ENCODE measurements around the gene ZSCAN20.

The ZSCAN20 gene

DNA sequence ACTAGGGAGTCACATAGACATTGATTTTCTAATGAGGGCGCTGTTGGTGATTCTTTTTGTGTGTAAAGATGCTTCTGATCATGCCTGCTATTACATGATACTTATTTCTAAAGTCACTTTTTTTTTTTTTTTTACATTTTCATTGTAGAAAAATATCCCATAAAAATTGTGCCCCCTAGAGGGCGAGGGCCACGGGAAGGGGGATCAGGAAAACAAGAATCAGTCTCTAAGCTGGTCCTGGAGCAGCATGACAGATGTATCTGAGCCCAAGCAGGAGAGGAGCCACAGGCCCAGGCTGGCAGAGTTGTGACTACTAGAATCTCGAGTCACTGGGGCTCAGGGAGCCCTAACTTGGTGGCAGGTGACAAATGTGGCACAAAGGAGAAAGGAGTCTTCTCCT is 28.1 kb downstream of the ZSCAN20 start:
- no peak overlapping the region for H3K27ac ChIP-seq (ENCODE audit: low read depth, low read length)
- TF ChIP-seq, protein P1, sequence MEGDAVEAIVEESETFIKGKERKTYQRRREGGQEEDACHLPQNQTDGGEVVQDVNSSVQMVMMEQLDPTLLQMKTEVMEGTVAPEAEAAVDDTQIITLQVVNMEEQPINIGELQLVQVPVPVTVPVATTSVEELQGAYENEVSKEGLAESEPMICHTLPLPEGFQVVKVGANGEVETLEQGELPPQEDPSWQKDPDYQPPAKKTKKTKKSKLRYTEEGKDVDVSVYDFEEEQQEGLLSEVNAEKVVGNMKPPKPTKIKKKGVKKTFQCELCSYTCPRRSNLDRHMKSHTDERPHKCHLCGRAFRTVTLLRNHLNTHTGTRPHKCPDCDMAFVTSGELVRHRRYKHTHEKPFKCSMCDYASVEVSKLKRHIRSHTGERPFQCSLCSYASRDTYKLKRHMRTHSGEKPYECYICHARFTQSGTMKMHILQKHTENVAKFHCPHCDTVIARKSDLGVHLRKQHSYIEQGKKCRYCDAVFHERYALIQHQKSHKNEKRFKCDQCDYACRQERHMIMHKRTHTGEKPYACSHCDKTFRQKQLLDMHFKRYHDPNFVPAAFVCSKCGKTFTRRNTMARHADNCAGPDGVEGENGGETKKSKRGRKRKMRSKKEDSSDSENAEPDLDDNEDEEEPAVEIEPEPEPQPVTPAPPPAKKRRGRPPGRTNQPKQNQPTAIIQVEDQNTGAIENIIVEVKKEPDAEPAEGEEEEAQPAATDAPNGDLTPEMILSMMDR (IDR thresholded peaks at IDR 0.05; ENCODE audit: low read depth, low read length, poor library complexity, severe bottlenecking), result peak; percentile 54
- no peak for TF ChIP-seq EZH2phosphoT487 (IDR thresholded peaks at IDR 0.05; ENCODE audit: borderline replicate concordance, low read length)
- H3K9me2 ChIP-seq (replicated peaks; ENCODE audit: control insufficient read depth, low read length), result no peaks in the 10 kb centered on the region
- H3K79me2 ChIP-seq (ENCODE audit: control insufficient read depth, low read length), result no peaks in the 10 kb centered on the region
- H3K4me3 ChIP-seq (ENCODE audit: low read length), result no peak overlapping the region
- H3K27me3 ChIP-seq (ENCODE audit: control insufficient read depth, low read length), result no peaks in the 10 kb centered on the region
- peak overlapping the region; percentile 14; the same call in 1 of the 2 replicates for H3K4me2 ChIP-seq (ENCODE audit: low read length)
- H3K36me3 ChIP-seq (ENCODE audit: control insufficient read depth, low read length), result peaks cover 3% of the 10 kb centered on the region; the same call in 1 of the 2 replicates
- H4K20me1 ChIP-seq (ENCODE audit: control insufficient read depth, insufficient read depth, low read depth, low read length), result no peaks in the 10 kb centered on the region
- no peaks in the 10 kb centered on the region for H3F3A ChIP-seq (ENCODE audit: control insufficient read depth, insufficient read depth)
- peaks cover 14% of the 10 kb centered on the region for H3K4me1 ChIP-seq (ENCODE audit: control insufficient read depth, low read length)
- H3K9me3 ChIP-seq (ENCODE audit: control insufficient read depth, insufficient read depth, low read length), result peaks cover 5% of the 10 kb centered on the region; the same call in 1 of the 2 replicates

DNA sequence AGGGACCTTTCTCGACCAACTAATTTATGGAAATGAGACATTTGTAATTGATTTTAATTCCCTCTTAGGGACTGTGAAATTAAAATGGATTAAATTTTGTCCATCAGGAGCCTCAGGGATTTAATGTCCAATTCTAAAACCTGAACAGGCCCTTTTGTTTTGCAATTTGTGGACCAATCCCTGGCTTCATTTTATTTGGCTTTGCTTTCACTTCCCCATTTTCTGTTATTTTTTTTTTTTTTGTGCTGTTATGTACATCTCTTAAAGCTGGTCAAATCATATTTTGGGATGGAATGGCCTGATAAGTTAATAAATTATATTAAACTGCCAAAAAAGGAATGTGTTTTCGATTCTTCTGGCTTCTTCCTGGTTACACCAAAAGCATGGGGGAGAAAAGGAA is 28.9 kb downstream of the ZSCAN20 start:
- TF ChIP-seq EZH2phosphoT487 (IDR thresholded peaks at IDR 0.05; ENCODE audit: borderline replicate concordance, low read length), result no peak
- TF ChIP-seq, protein P1 (IDR thresholded peaks at IDR 0.05; ENCODE audit: low read depth, low read length, poor library complexity, severe bottlenecking), result no peak
- Histone ChIP-seq H4K20me1 (ENCODE audit: control insufficient read depth, insufficient read depth, low read depth, low read length) (no peaks in the 10 kb centered on the region), H3K79me2 (ENCODE audit: control insufficient read depth, low read length) (no peaks in the 10 kb centered on the region), H3K27me3 (ENCODE audit: control insufficient read depth, low read length) (no peaks in the 10 kb centered on the region), H3K4me1 (ENCODE audit: control insufficient read depth, low read length) (peaks cover 14% of the 10 kb centered on the region), H3K27ac (ENCODE audit: low read depth, low read length) (no peak overlapping the region), H3F3A (ENCODE audit: control insufficient read depth, insufficient read depth) (no peaks in the 10 kb centered on the region), H3K4me2 (ENCODE audit: low read length) (peak overlapping the region; percentile 14; the same call in 1 of the 2 replicates), H3K9me2 (replicated peaks; ENCODE audit: control insufficient read depth, low read length) (no peaks in the 10 kb centered on the region), H3K36me3 (ENCODE audit: control insufficient read depth, low read length) (no peaks in the 10 kb centered on the region), H3K4me3 (ENCODE audit: low read length) (no peak overlapping the region), H3K9me3 (ENCODE audit: control insufficient read depth, insufficient read depth, low read length) (no peaks in the 10 kb centered on the region)

DNA sequence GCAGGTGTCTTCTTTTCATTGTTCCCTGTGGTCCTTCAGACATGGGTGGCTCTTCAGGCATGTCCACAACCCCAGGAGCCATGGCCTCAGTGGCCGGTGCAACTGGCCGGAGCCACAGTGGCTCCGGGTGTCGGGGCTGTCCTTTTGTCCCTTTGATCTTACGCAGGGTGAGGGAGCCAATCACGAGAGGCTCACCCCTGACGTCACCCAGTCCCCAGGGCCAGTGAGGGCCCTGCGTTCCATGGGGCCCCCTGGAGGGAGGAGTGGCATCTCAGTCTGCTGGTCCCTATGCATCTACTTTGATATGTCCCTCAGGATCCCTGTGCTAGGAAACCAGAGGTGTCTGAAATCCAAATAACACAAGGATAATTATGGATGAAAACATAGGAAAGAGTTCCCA is 29.3 kb downstream of the ZSCAN20 start:
- Histone ChIP-seq H3K27me3 (ENCODE audit: control insufficient read depth, low read length) (no peaks in the 10 kb centered on the region), H3K4me2 (ENCODE audit: low read length) (no peak overlapping the region), H4K20me1 (ENCODE audit: control insufficient read depth, insufficient read depth, low read depth, low read length) (no peaks in the 10 kb centered on the region), H3K9me2 (replicated peaks; ENCODE audit: control insufficient read depth, low read length) (no peaks in the 10 kb centered on the region), H3K79me2 (ENCODE audit: control insufficient read depth, low read length) (no peaks in the 10 kb centered on the region), H3K4me1 (ENCODE audit: control insufficient read depth, low read length) (peaks cover 14% of the 10 kb centered on the region), H3K36me3 (ENCODE audit: control insufficient read depth, low read length) (no peaks in the 10 kb centered on the region), H3K4me3 (ENCODE audit: low read length) (no peak overlapping the region), H3F3A (ENCODE audit: control insufficient read depth, insufficient read depth) (no peaks in the 10 kb centered on the region), H3K27ac (ENCODE audit: low read depth, low read length) (no peak overlapping the region), H3K9me3 (ENCODE audit: control insufficient read depth, insufficient read depth, low read length) (no peaks in the 10 kb centered on the region)
- no peak for TF ChIP-seq EZH2phosphoT487 (IDR thresholded peaks at IDR 0.05; ENCODE audit: borderline replicate concordance, low read length)
- TF ChIP-seq, protein P1 (IDR thresholded peaks at IDR 0.05; ENCODE audit: low read depth, low read length, poor library complexity, severe bottlenecking), result no peak
